ENCODE results near the gene RFX8. TPM values are rescaled to one million over a fixed set of nuclear protein-coding genes. Genes with fewer than 3 reads are reported as not detected.
A peak's percentile ranks its signal among the peaks of the same experiment; 100 is the strongest.

The RFX8 gene
- total and polyA plus RNA-seq, 2 of the 13 experiments (the other 11 are each of a cell fraction or from before 2014, with no cell fraction given) = not detected

GRCh38 chr2:101371636-101372035 is 103.3 kb downstream of the RFX8 start:
- no peaks in the 10 kb centered on the region for H4K20me1 ChIP-seq (ENCODE audit: insufficient read depth, low read length)
- H3K9ac ChIP-seq (ENCODE audit: insufficient read depth, low read depth, low read length) = no peak overlapping the region
- ATAC-seq (peak; percentile 32), DNase-seq (ENCODE audit: low spot score) (no peak), FAIRE-seq (no peak)
- CTCF ChIA-PET (ENCODE audit: low intra/inter-chr PET ratio, low total read pairs) = no interaction called here
- H3K4me1 ChIP-seq (ENCODE audit: insufficient read depth, low read length) = 0 out of 2 replicates have a peak, but pooled peaks cover 7% of the 10 kb centered on the region
- H3K9me3 ChIP-seq (ENCODE audit: low read length) = no peaks in the 10 kb centered on the region
- in situ Hi-C loops (cut with HindIII; ENCODE audit: extremely low pct_ligation_motif_present, low pct_unique_long_range_greater_than_20kb) (no loop called here), intact Hi-C loops (cut with micrococcal nuclease; ENCODE audit: unreplicated experiment) (no loop called here)
- no TSS peak for BruUV-seq (replicated peaks)
- H3K36me3 ChIP-seq (replicated peaks in 1 of 2; ENCODE audit: control insufficient read depth in 1 of 2, insufficient read depth in 2 of 2, low read length in 2 of 2) = no peaks in the 10 kb centered on the region
- no peak overlapping the region for H3K4me3 ChIP-seq (replicated peaks in 1 of 3; ENCODE audit: insufficient read depth in 1 of 3, low read depth in 2 of 3, low read length in 3 of 3)
- H3K27ac ChIP-seq (ENCODE audit: extremely low read length, insufficient read depth, low read length) = no peak overlapping the region
- 38% methylated on average over 4 of the region's 4 CpGs for WGBS (ENCODE audit: low lambda C conversion rate)
- H3K79me2 ChIP-seq (ENCODE audit: insufficient read depth, low read length) = no peaks in the 10 kb centered on the region
- peaks cover 6 to 57% of the 10 kb centered on the region in 2 experiments; a peak in 4 of 5 replicates for H3K27me3 ChIP-seq (ENCODE audit: control insufficient read depth in 1 of 2, insufficient read depth in 2 of 2, low read length in 2 of 2)
- no peak overlapping the region for H3K4me2 ChIP-seq (ENCODE audit: low read depth, low read length)
- H2AFZ ChIP-seq (ENCODE audit: low read length) = no peak overlapping the region
- TF ChIP-seq RAD51 (IDR thresholded peaks at IDR 0.05; ENCODE audit: borderline replicate concordance) = no peak
- TF ChIP-seq ZFP36 (IDR thresholded peaks at IDR 0.05; ENCODE audit: borderline replicate concordance, low read depth, low read length, partially characterized antibody) = no peak
- TF ChIP-seq, protein P1, sequence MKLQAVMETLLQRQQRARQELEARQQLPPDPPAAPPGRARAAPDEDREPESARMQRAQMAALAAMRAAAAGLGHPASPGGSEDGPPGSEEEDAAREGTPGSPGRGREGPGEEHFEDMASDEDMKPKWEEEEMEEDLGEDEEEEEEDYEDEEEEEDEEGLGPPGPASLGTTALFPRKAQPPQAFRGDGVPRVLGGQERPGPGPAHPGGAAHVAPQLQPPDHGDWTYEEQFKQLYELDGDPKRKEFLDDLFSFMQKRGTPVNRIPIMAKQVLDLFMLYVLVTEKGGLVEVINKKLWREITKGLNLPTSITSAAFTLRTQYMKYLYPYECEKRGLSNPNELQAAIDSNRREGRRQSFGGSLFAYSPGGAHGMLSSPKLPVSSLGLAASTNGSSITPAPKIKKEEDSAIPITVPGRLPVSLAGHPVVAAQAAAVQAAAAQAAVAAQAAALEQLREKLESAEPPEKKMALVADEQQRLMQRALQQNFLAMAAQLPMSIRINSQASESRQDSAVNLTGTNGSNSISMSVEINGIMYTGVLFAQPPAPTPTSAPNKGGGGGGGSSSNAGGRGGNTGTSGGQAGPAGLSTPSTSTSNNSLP (IDR thresholded peaks at IDR 0.05; ENCODE audit: low read depth, low read length) = no peak
- no peak for TF ChIP-seq ARID2 (CRISPR knock-in tag; IDR thresholded peaks at IDR 0.05; ENCODE audit: borderline replicate concordance)
- TF ChIP-seq SSRP1 (CRISPR knock-in tag; IDR thresholded peaks at IDR 0.05) = no peak
- no peak for TF ChIP-seq ZNF841 (CRISPR knock-in tag; IDR thresholded peaks at IDR 0.05; ENCODE audit: borderline replicate concordance)
- no peak for TF ChIP-seq ZSCAN20 (CRISPR knock-in tag; IDR thresholded peaks at IDR 0.05; ENCODE audit: borderline replicate concordance)
- no peak for TF ChIP-seq MED1 (CRISPR knock-in tag; IDR thresholded peaks at IDR 0.05)
- no peak for TF ChIP-seq DPF2 (CRISPR knock-in tag; IDR thresholded peaks at IDR 0.05; ENCODE audit: borderline replicate concordance, low read depth)
- no peak for TF ChIP-seq IRX3 (CRISPR knock-in tag; IDR thresholded peaks at IDR 0.05; ENCODE audit: borderline replicate concordance, low read depth)
- POLR2A ChIA-PET = no interaction called here
